HepG2 (cell line): ENCODE data around the gene S100A8. TPM values are rescaled to one million over a fixed set of nuclear protein-coding genes. Genes with fewer than 3 reads are reported as not detected.

Experiments
- NFE2L2 ChIP-seq: fragments of 150-350 bp; IDR thresholded peaks from 2 replicates; pipeline ENCODE4 v1.6.1; 2014; ENCODE audit warnings: low read length
- NFYC ChIP-seq: IDR thresholded peaks from 2 replicates; pipeline ENCODE4 v1.6.1; 2016; ENCODE audit warnings: missing genetic modification reagents, missing compliant biosample characterization
- ZBTB21 ChIP-seq: sonication (generic); formaldehyde crosslinking; IDR thresholded peaks from 2 replicates; pipeline ENCODE4 v1.4.0; 2020; ENCODE audit warnings: missing genetic modification reagents
- ZNF34 ChIP-seq: sonication (generic); formaldehyde crosslinking; IDR thresholded peaks from 2 replicates; pipeline ENCODE4 v1.4.0; 2020; ENCODE audit warnings: mild to moderate bottlenecking, missing genetic modification reagents, borderline replicate concordance
- ZNF75D ChIP-seq: sonication (generic); formaldehyde crosslinking; IDR thresholded peaks from 2 replicates; pipeline ENCODE4 v1.8.1; 2023; ENCODE audit warnings: missing genetic modification reagents, mild to moderate bottlenecking, borderline replicate concordance
- polyA plus RNA-seq, 8 experiments: library from polyadenylated mRNA; depleted of rRNA in 3 of 8; stranded (reverse) in 7 of 8; unstranded in 1 of 8; fragments of >200 nt; fragmentation: Illumina TruSeq in 4 of 8; extraction: Trizol in 4 of 8; gene quantifications; 2 replicates each; pipeline versions ENCODE4 v1.2.1 to v1.2.3, GENCODE V29; 2011 to 2016; ENCODE audit warnings: low read depth in 4 of 8, missing spikeins in 1 of 8, mixed read lengths in 1 of 8; ENCODE audit not compliant: insufficient read depth in 1 of 8
- total RNA-seq, 5 experiments: library from RNA; depleted of rRNA; stranded (reverse); fragments of >200 nt; fragmentation: Illumina TruSeq; extraction: Trizol; gene quantifications; 2 replicates each; pipeline ENCODE4 v1.2.3, GENCODE V29; 2016; ENCODE audit warnings: low read depth in 1 of 5
- TF ChIP-seq, protein P1 (sequence below), 2 experiments: fragments of 450-650 bp in 1 of 2; sonication (generic) in 1 of 2; formaldehyde crosslinking in 1 of 2; IDR thresholded peaks; 2 replicates each; pipeline versions ENCODE4 v1.6.1 to v1.8.0; 2016 to 2022; ENCODE audit warnings: antibody characterized with exemption in 1 of 2, mild to moderate bottlenecking in 1 of 2, missing genetic modification reagents in 1 of 2
- TF ChIP-seq, protein P2 (sequence below): fragments of 450-650 bp; IDR thresholded peaks from 2 replicates; pipeline ENCODE4 v1.6.1; 2017; ENCODE audit warnings: mild to moderate bottlenecking
- TF ChIP-seq, protein P3 (sequence below): IDR thresholded peaks from 2 replicates; pipeline ENCODE4 v1.6.1; 2016
- TF ChIP-seq, protein P4 (sequence below): sonication (generic); formaldehyde crosslinking; IDR thresholded peaks from 2 replicates; pipeline ENCODE4 v1.9.0; 2022; ENCODE audit warnings: low read depth, missing genetic modification reagents
- TF ChIP-seq, protein P5 (sequence below): sonication (generic); formaldehyde crosslinking; conservative IDR thresholded peaks from 2 replicates; pipeline ENCODE4 v1.4.0; 2020; ENCODE audit warnings: missing genetic modification reagents
- TF ChIP-seq, protein P6 (sequence below), 2 experiments: fragments of 450-650 bp in 1 of 2; sonication (generic) in 1 of 2; formaldehyde crosslinking; IDR thresholded peaks; 2 replicates each; pipeline versions ENCODE4 v1.5.0 to v1.8.0; 2020 to 2022; ENCODE audit warnings: mild to moderate bottlenecking in 1 of 2, missing genetic modification reagents in 1 of 2

Gene S100A8
- total and polyA plus RNA-seq, 2 of the 13 experiments (the other 11 are each of a cell fraction or from before 2014, with no cell fraction given): not detected

DNA sequence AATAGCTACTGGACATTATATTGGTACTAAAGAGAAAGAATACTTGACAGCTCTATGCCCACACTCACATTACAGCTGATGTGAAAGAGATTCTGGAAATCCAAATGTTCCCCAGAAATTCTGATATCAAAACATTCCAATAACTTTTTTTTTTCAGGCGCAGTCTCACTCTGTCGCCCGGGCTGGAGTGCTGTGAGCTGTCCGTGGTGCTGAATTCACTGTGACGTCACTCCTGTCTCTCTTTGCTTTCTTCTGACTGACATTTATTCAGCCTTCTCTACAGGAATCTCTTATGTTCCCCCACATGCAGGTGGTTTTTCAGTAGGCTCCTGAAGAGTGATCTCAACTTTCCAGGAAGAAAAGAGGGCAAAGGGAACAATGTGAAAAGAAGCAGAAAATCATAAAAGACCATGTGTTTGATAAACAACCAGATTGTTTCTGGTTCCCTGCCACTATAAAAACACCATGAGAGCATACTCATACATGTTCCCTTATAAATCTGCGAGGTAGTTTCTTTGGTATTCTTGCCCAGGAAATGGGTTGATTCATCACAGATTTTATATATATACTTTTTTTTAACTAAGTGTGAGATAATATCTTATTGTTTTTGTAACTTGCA lies 31.7 kb upstream of the S100A8 start (continued):
- TF ChIP-seq, protein P1, sequence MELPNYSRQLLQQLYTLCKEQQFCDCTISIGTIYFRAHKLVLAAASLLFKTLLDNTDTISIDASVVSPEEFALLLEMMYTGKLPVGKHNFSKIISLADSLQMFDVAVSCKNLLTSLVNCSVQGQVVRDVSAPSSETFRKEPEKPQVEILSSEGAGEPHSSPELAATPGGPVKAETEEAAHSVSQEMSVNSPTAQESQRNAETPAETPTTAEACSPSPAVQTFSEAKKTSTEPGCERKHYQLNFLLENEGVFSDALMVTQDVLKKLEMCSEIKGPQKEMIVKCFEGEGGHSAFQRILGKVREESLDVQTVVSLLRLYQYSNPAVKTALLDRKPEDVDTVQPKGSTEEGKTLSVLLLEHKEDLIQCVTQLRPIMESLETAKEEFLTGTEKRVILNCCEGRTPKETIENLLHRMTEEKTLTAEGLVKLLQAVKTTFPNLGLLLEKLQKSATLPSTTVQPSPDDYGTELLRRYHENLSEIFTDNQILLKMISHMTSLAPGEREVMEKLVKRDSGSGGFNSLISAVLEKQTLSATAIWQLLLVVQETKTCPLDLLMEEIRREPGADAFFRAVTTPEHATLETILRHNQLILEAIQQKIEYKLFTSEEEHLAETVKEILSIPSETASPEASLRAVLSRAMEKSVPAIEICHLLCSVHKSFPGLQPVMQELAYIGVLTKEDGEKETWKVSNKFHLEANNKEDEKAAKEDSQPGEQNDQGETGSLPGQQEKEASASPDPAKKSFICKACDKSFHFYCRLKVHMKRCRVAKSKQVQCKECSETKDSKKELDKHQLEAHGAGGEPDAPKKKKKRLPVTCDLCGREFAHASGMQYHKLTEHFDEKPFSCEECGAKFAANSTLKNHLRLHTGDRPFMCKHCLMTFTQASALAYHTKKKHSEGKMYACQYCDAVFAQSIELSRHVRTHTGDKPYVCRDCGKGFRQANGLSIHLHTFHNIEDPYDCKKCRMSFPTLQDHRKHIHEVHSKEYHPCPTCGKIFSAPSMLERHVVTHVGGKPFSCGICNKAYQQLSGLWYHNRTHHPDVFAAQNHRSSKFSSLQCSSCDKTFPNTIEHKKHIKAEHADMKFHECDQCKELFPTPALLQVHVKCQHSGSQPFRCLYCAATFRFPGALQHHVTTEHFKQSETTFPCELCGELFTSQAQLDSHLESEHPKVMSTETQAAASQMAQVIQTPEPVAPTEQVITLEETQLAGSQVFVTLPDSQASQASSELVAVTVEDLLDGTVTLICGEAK (IDR thresholded peaks at IDR 0.05): no peak
- TF ChIP-seq, protein P1 (CRISPR knock-in tag; IDR thresholded peaks at IDR 0.05): no peak
- TF ChIP-seq NFE2L2 (no peak), ZBTB21 (CRISPR knock-in tag) (0 out of 2 replicates have a peak, but pooled peaks have one; percentile 60), NFYC (CRISPR knock-in tag) (no peak), ZNF34 (CRISPR knock-in tag) (no peak), ZNF75D (CRISPR knock-in tag) (no peak)
- TF ChIP-seq, protein P2, sequence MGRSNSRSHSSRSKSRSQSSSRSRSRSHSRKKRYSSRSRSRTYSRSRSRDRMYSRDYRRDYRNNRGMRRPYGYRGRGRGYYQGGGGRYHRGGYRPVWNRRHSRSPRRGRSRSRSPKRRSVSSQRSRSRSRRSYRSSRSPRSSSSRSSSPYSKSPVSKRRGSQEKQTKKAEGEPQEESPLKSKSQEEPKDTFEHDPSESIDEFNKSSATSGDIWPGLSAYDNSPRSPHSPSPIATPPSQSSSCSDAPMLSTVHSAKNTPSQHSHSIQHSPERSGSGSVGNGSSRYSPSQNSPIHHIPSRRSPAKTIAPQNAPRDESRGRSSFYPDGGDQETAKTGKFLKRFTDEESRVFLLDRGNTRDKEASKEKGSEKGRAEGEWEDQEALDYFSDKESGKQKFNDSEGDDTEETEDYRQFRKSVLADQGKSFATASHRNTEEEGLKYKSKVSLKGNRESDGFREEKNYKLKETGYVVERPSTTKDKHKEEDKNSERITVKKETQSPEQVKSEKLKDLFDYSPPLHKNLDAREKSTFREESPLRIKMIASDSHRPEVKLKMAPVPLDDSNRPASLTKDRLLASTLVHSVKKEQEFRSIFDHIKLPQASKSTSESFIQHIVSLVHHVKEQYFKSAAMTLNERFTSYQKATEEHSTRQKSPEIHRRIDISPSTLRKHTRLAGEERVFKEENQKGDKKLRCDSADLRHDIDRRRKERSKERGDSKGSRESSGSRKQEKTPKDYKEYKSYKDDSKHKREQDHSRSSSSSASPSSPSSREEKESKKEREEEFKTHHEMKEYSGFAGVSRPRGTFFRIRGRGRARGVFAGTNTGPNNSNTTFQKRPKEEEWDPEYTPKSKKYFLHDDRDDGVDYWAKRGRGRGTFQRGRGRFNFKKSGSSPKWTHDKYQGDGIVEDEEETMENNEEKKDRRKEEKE: no peak
- TF ChIP-seq, protein P3, sequence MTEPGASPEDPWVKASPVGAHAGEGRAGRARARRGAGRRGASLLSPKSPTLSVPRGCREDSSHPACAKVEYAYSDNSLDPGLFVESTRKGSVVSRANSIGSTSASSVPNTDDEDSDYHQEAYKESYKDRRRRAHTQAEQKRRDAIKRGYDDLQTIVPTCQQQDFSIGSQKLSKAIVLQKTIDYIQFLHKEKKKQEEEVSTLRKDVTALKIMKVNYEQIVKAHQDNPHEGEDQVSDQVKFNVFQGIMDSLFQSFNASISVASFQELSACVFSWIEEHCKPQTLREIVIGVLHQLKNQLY: no peak
- TF ChIP-seq, protein P4, sequence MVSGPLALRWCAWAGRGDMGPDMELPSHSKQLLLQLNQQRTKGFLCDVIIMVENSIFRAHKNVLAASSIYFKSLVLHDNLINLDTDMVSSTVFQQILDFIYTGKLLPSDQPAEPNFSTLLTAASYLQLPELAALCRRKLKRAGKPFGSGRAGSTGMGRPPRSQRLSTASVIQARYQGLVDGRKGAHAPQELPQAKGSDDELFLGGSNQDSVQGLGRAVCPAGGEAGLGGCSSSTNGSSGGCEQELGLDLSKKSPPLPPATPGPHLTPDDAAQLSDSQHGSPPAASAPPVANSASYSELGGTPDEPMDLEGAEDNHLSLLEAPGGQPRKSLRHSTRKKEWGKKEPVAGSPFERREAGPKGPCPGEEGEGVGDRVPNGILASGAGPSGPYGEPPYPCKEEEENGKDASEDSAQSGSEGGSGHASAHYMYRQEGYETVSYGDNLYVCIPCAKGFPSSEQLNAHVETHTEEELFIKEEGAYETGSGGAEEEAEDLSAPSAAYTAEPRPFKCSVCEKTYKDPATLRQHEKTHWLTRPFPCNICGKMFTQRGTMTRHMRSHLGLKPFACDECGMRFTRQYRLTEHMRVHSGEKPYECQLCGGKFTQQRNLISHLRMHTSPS (CRISPR knock-in tag): no peak
- TF ChIP-seq, protein P5, sequence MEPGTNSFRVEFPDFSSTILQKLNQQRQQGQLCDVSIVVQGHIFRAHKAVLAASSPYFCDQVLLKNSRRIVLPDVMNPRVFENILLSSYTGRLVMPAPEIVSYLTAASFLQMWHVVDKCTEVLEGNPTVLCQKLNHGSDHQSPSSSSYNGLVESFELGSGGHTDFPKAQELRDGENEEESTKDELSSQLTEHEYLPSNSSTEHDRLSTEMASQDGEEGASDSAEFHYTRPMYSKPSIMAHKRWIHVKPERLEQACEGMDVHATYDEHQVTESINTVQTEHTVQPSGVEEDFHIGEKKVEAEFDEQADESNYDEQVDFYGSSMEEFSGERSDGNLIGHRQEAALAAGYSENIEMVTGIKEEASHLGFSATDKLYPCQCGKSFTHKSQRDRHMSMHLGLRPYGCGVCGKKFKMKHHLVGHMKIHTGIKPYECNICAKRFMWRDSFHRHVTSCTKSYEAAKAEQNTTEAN (CRISPR knock-in tag): peak; percentile 69; the same call in 1 of the 2 replicates
- TF ChIP-seq, protein P6, sequence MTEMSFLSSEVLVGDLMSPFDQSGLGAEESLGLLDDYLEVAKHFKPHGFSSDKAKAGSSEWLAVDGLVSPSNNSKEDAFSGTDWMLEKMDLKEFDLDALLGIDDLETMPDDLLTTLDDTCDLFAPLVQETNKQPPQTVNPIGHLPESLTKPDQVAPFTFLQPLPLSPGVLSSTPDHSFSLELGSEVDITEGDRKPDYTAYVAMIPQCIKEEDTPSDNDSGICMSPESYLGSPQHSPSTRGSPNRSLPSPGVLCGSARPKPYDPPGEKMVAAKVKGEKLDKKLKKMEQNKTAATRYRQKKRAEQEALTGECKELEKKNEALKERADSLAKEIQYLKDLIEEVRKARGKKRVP (CRISPR knock-in tag; IDR thresholded peaks at IDR 0.05): peak in 1 of 2 experiments; percentile 52; a peak in 1 of 4 replicates
